H9 (cell line): Measurements from ENCODE around the gene HOXD11. TPM values are rescaled to one million over a fixed set of nuclear protein-coding genes. Genes with fewer than 3 reads are reported as not detected.

Source experiments
- DNase-seq: peaks from one replicate; pipeline ENCODE4 v3.0.0-alpha.2; 2017
- H2AFZ ChIP-seq: one replicate; pipeline ENCODE4 v1.6.1; 2013; ENCODE audit warnings: mild to moderate bottlenecking, low read length, control low read depth, moderate library complexity
- H2AK5ac ChIP-seq: 2 replicates; pipeline ENCODE4 v1.6.1; 2013; ENCODE audit warnings: low read length, control low read depth, mixed read lengths; ENCODE audit not compliant: insufficient read length
- H2BK120ac ChIP-seq: one replicate; pipeline ENCODE4 v1.6.1; 2013; ENCODE audit warnings: low read depth, mild to moderate bottlenecking, low read length, control low read depth, inconsistent platforms; ENCODE audit not compliant: poor library complexity, severe bottlenecking
- H2BK12ac ChIP-seq: 2 replicates; pipeline ENCODE4 v1.6.1; 2013; ENCODE audit warnings: low read length, control low read depth, mixed read lengths, low read depth; ENCODE audit not compliant: insufficient read length
- H2BK15ac ChIP-seq: 2 replicates; pipeline ENCODE4 v1.6.1; 2013; ENCODE audit warnings: low read depth, low read length, control low read depth
- H2BK20ac ChIP-seq: one replicate; pipeline ENCODE4 v1.6.1; 2013; ENCODE audit warnings: low read depth, mild to moderate bottlenecking, low read length, control low read depth, inconsistent platforms; ENCODE audit not compliant: poor library complexity, severe bottlenecking
- H2BK5ac ChIP-seq: 2 replicates; pipeline ENCODE4 v1.6.1; 2013; ENCODE audit warnings: low read length, control low read depth, mixed read lengths; ENCODE audit not compliant: insufficient read length
- H3K14ac ChIP-seq: 2 replicates; pipeline ENCODE4 v1.6.1; 2013; ENCODE audit warnings: low read length, control low read depth; ENCODE audit not compliant: insufficient read depth
- H3K18ac ChIP-seq: 2 replicates; pipeline ENCODE4 v1.6.1; 2013; ENCODE audit warnings: low read depth, mild to moderate bottlenecking, mixed read lengths, low read length, control low read depth; ENCODE audit not compliant: insufficient read length
- H3K23ac ChIP-seq: 2 replicates; pipeline ENCODE4 v1.6.1; 2013; ENCODE audit warnings: low read length, control low read depth, mixed read lengths, low read depth; ENCODE audit not compliant: insufficient read length
- H3K23me2 ChIP-seq: 2 replicates; pipeline ENCODE4 v1.6.1; 2013; ENCODE audit warnings: low read depth, mild to moderate bottlenecking, mixed read lengths, low read length, control low read depth; ENCODE audit not compliant: insufficient read length, poor library complexity, severe bottlenecking
- H3K27ac ChIP-seq: 2 replicates; pipeline ENCODE4 v1.5.1; 2013; ENCODE audit warnings: low read length, control low read depth, mixed read lengths, low read depth; ENCODE audit not compliant: insufficient read length
- H3K27me3 ChIP-seq: 2 replicates; pipeline ENCODE4 v1.6.1; 2013; ENCODE audit warnings: low read length, control low read depth, inconsistent platforms; ENCODE audit not compliant: insufficient read depth
- H3K4ac ChIP-seq: 2 replicates; pipeline ENCODE4 v1.6.1; 2013; ENCODE audit warnings: low read depth, mild to moderate bottlenecking, control low read depth, inconsistent platforms, low read length, moderate library complexity
- H3K4me1 ChIP-seq: 2 replicates; pipeline ENCODE4 v1.6.1; 2013; ENCODE audit warnings: low read length, control low read depth, inconsistent platforms; ENCODE audit not compliant: insufficient read depth
- H3K4me2 ChIP-seq: 2 replicates; pipeline ENCODE4 v1.6.1; 2013; ENCODE audit warnings: low read length, control low read depth, mixed read lengths; ENCODE audit not compliant: insufficient read length, insufficient read depth
- H3K56ac ChIP-seq: 2 replicates; pipeline ENCODE4 v1.6.1; 2013; ENCODE audit warnings: low read depth, mild to moderate bottlenecking, mixed read lengths, low read length, control low read depth; ENCODE audit not compliant: insufficient read length
- H3K79me1 ChIP-seq: 2 replicates; pipeline ENCODE4 v1.6.1; 2013; ENCODE audit warnings: low read depth, mild to moderate bottlenecking, moderate library complexity, low read length, control low read depth, inconsistent platforms; ENCODE audit not compliant: insufficient read depth, poor library complexity, severe bottlenecking
- H3K79me2 ChIP-seq: 2 replicates; pipeline ENCODE4 v1.6.1; 2013; ENCODE audit warnings: low read length, control low read depth, inconsistent platforms; ENCODE audit not compliant: insufficient read depth
- H3K9ac ChIP-seq: 2 replicates; pipeline ENCODE4 v1.6.1; 2013; ENCODE audit warnings: low read length, control low read depth, mixed read lengths; ENCODE audit not compliant: insufficient read length; ENCODE audit errors: extremely low read depth
- H3K9me3 ChIP-seq: one replicate; pipeline ENCODE4 v1.6.1; 2013; ENCODE audit warnings: low read depth, low read length, inconsistent platforms; ENCODE audit not compliant: control insufficient read depth
- H3T11ph ChIP-seq: one replicate; pipeline ENCODE4 v1.6.1; 2013; ENCODE audit warnings: mild to moderate bottlenecking, low read length, control low read depth, inconsistent platforms
- H4K20me1 ChIP-seq: one replicate; pipeline ENCODE4 v1.6.1; 2013; ENCODE audit not compliant: control insufficient read depth, insufficient read length, insufficient read depth
- H4K5ac ChIP-seq: 2 replicates; pipeline ENCODE4 v1.6.1; 2013; ENCODE audit warnings: low read depth, mild to moderate bottlenecking, mixed read lengths, low read length, control low read depth; ENCODE audit not compliant: insufficient read length
- H4K8ac ChIP-seq: replicated peaks from 2 replicates; pipeline ENCODE4 v1.6.1; 2013; ENCODE audit warnings: low read length, control low read depth, mixed read lengths, low read depth; ENCODE audit not compliant: insufficient read length
- H4K91ac ChIP-seq: 2 replicates; pipeline ENCODE4 v1.6.1; 2013; ENCODE audit warnings: low read depth, mild to moderate bottlenecking, moderate library complexity, mixed read lengths, low read length, control low read depth; ENCODE audit not compliant: insufficient read length
- H3K27ac Mint-ChIP-seq, 3 experiments: 2 replicates in 2 of 3; 3 replicates in 1 of 3; pipeline ENCODE4 v1.8.0; 2020 to 2021; ENCODE audit warnings: mixed read lengths in 3 of 3, mild to moderate bottlenecking in 1 of 3, moderate library complexity in 1 of 3
- H3K27me3 Mint-ChIP-seq: 2 replicates; pipeline ENCODE4 v1.8.0; 2021; ENCODE audit warnings: low read depth, mild to moderate bottlenecking, moderate library complexity, mixed read lengths
- H3K36me3 Mint-ChIP-seq, 3 experiments: 2 replicates in 2 of 3; 3 replicates in 1 of 3; pipeline ENCODE4 v1.8.0; 2020 to 2021; ENCODE audit warnings: low read depth in 3 of 3, mixed read lengths in 3 of 3; ENCODE audit not compliant: insufficient read depth in 1 of 3
- H3K4me1 Mint-ChIP-seq, 2 experiments: 2 replicates each; pipeline ENCODE4 v1.8.0; 2020; ENCODE audit warnings: mixed read lengths in 2 of 2
- H3K4me3 Mint-ChIP-seq, 2 experiments: 2 replicates in 1 of 2; 3 replicates in 1 of 2; pipeline ENCODE4 v1.8.0; 2020 to 2021; ENCODE audit warnings: mild to moderate bottlenecking in 2 of 2, mixed read lengths in 2 of 2, moderate library complexity in 1 of 2
- H3K9me3 Mint-ChIP-seq, 2 experiments: 2 replicates in 1 of 2; 3 replicates in 1 of 2; pipeline ENCODE4 v1.8.0; 2020; ENCODE audit warnings: mild to moderate bottlenecking in 2 of 2, mixed read lengths in 2 of 2, moderate library complexity in 1 of 2
- CTCF ChIP-seq: fragments of 200-600 bp; sonication (generic); conservative IDR thresholded peaks from 3 replicates; pipeline ENCODE4 v1.8.0; 2021; ENCODE audit warnings: antibody characterized with exemption, mild to moderate bottlenecking
- WGBS: extraction: QIAGEN DNeasy Blood & Tissue Kit; methylation state at CpG from one replicate; pipeline ENCODE4 v1.1.7; 2013; ENCODE audit warnings: missing lambda C conversion rate, low lambda C conversion rate, mixed read lengths; ENCODE audit not compliant: insufficient read length; ENCODE audit errors: extremely low coverage; 5-methylcytosine and 5-hydroxymethylcytosine counted together
- total RNA-seq: library from RNA; stranded (reverse); gene quantifications from 2 replicates; pipeline ENCODE4 v1.2.1, GENCODE V29; 2021

Gene HOXD11
- total RNA-seq, 1 experiment from 2014 or later: not detected

GRCh38 chr2:176095421-176095820 lies 11.7 kb upstream of the HOXD11 start:
- H4K91ac ChIP-seq: no peak overlapping the region
- no peak overlapping the region for H3K56ac ChIP-seq
- H2AK5ac ChIP-seq: no peak overlapping the region
- no peak overlapping the region for H2BK5ac ChIP-seq
- H3K23ac ChIP-seq: no peak overlapping the region
- H2BK12ac ChIP-seq: no peak overlapping the region
- Mint-ChIP-seq H3K9me3 (peaks cover 4 to 28% of the 10 kb centered on the region in 2 experiments; a peak in 4 of 5 replicates), H3K27me3 (peaks cover 97% of the 10 kb centered on the region), H3K4me1 (peaks cover 30 to 44% of the 10 kb centered on the region in 2 experiments), H3K4me3 (no peak overlapping the region; a peak in 1 of 5 replicates), H3K27ac (no peak overlapping the region), H3K36me3 (peaks cover 0 to 3% (median 0%) of the 10 kb centered on the region in 3 experiments; a peak in 2 of 7 replicates)
- H3K18ac ChIP-seq: no peak overlapping the region
- H2BK120ac ChIP-seq: no peak overlapping the region
- no peaks in the 10 kb centered on the region for H3K79me2 ChIP-seq
- no peak overlapping the region for H4K5ac ChIP-seq
- no peak overlapping the region for H4K8ac ChIP-seq
- H2BK20ac ChIP-seq: no peak overlapping the region
- WGBS: no CpG with 5 or more reads among the region's 5 CpGs
- H3T11ph ChIP-seq: no peak overlapping the region
- peaks cover 5% of the 10 kb centered on the region for H3K23me2 ChIP-seq
- peaks cover 6% of the 10 kb centered on the region for H3K4me1 ChIP-seq
- DNase-seq: no peak
- no peaks in the 10 kb centered on the region for H3K9me3 ChIP-seq
- H3K9ac ChIP-seq: no peak overlapping the region
- no peak overlapping the region for H3K4me2 ChIP-seq
- H3K4ac ChIP-seq: no peak overlapping the region
- H2BK15ac ChIP-seq: no peak overlapping the region
- H3K14ac ChIP-seq: no peak overlapping the region
- H4K20me1 ChIP-seq: no peaks in the 10 kb centered on the region
- H3K27ac ChIP-seq: no peak overlapping the region
- no peak overlapping the region for H2AFZ ChIP-seq
- TF ChIP-seq CTCF: no peak
- peaks cover 83% of the 10 kb centered on the region for H3K27me3 ChIP-seq
- H3K79me1 ChIP-seq: no peaks in the 10 kb centered on the region
